NCI-H1092 treated with DMSO at 0.1 percent for 48 hours (cell line): Measurements from ENCODE around the gene PROM1.

Experiments used
- DNase-seq: peaks from one replicate; lab custom pipeline; 2025; lab: John Stamatoyannopoulos, UW

Gene PROM1

GRCh38 chr4:15944895-15945294, 138.9 kb downstream of the PROM1 start:
- DNase-seq: no peak

DNA sequence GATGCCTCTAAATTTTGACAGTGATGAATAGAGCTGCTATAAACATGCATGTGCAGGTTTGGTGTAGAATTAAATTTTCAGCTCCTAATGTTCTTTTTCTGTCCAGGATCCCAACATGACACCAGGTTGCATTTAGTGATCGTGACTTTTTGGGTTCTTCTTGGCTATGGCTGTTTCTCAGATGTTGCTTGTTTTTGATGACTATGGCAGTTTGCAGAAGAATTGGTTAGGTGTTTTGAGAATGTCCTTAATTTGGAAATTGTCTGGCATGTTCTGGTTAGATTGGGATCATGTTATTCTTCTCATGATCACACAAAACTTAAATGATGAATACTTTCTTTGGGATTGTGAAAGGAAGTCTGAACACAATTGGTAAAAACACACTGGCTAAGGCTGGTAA, 141.5 kb downstream of the PROM1 start:
- no peak for DNase-seq

- no peak for DNase-seq
Observed at GRCh38 chr4:15938640-15939039, 145.2 kb downstream of the PROM1 start, which contains the start of gene FGFBP1. FGFBP1 (minus strand) TSS chr4:15938740; CDS start chr4:15936632, 2,108 bp downstream.

GRCh38 chr4:15938182-15938581, 145.6 kb downstream of the PROM1 start:
- DNase-seq: no peak

DNA sequence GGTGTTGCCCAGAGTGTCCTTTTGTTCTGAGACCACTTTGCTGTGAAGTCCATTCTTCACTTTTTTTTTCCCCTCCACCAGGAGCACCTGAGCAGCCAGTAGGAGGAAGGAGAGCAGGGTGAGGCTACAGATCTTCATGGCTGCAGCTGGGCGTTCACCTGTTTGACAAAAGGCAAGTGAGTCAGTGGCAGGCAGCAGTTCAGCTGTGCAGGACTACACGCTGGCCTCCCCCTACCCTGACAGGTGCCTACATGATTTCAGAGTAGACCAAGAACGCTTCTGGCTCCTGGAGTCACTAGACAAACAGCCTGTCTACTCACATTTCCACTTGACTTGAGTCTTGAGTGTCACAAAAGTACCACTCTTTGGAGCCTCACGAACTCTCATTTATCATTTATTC, 147.3 kb downstream of the PROM1 start:
- DNase-seq: no peak

DNA sequence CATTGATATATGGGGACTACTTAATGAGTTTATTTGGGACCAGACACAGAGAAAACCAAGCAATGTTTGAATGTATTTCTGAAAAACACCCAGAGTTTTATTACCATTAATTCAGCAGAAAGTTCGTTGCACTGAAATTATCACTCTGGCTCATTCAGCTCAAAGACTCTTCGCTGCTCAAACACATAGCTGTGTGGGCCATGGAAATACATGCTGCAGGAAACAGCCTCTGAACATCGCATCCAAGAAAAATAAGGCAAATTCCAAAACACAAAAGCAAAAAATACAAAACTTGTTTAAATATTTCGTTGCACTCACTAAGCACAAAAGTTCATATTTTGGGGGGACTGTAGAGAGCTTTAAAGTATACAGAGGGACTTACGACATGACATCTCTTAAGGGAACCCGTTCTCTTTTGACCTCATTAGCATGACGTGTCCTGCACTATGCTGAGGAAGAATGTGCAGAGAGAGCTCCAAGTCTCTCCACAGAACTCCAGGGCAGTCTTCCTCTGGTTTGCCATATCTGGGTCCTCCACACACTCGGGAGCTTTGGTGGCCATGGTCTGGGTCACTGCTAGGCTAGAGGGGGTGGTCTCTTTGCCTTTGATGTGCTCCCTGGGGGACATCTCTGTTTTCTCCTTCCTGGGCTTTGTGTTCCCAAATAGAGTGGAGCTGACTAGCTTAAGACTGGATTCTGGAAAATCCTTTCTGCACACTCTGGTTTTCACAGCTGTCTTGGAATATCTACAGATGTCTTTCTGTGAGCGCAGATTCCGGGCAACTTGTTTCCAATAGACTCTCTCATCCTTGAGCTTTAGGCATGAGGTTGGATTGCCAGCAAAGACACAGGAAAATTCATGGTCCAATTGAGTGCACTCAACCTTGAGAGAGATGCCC, 148.1 kb downstream of the PROM1 start:
- DNase-seq: no peak

DNA sequence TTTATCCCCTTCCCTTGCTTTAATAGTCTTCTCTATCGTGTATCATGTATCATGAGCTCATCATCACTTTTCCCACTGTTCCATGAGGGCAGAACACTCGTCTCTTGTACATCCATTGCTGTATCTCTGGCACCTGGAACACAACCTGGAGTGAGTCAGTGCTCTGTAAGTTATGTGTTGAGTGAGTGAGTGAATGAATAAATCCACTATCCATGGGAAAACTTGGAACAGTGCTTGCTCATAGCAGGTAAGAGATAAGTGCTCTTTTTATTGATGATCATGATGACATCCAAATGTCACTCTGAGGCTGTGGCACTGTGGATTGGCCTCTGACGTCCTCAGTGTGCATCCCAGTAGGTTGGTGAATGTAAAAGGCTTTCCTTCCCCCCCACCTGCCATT, 149.6 kb downstream of the PROM1 start:
- no peak for DNase-seq

DNA sequence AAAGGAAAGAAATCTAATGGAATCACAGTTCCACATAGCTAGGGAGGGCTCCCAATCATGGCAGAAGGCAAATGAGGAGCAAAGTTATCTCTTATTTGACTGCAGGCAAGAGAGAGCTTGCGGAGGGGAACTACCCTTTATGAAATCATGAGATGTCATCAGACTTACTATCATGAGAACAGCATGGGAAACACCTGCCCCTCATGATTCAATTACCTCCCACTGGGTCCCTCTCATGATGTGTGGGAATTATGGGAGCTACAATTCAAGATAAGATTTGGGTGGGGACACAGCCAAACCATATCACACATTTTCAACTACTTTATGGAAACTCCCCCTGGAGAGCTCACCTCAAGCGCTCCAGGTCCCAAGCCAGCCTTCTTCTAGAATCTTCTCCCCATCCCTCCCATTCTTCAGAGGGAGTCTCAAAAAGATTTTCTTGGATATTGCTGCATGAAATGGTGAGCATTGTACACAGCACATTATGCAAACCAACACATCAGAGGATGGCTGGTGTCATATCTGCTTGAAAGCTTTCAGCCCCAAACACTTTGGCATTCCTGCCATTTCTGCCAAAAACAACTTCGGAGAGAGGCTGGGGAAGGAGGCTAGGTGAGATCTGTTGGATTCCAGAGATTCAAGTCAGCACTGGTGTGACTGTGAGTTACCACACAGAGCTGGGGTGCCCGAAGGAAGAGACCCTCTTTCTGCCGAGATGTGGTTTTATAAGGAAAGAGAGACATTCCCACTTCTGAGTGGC, 152.2 kb downstream of the PROM1 start:
- no peak for DNase-seq

DNA sequence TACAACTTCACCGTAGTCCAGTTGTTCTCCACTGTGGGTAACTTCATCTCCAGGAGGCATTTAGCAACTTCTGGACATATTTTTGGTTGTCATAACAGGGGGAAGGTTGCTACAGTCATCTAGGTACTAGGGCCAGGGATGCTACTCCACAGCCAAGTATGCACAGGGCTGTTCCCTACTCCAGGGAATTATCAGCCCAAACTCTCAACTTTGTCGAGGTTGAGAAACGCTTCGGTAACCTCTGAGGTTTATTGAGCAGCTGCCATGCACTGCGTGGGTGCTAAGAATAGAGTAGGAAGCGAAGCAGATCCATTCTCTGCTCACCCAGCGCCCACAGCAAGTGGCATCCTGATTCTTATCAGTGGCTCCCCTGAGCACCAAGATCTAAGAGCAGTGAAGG, 153.5 kb downstream of the PROM1 start:
- DNase-seq: no peak

DNA sequence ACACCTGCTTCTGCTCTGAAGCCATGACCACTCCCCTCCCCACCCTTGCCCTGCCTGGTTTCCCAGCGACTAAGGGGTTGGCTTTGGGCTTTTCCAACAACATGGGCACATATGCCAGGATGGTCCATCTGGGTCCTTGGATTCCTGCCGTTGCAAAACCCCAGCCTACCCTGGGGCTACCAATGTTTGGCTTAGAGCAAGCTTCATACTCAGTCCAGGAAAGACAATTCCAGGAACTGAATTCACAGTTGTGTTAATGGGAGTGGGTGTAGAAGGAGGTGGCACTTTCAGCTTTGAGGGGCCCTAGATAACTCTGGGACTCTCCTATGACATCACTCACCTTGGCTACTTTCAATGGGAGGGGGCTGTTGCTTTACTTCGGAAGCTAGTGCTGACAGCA, 154.3 kb downstream of the PROM1 start:
- no peak for DNase-seq

DNA sequence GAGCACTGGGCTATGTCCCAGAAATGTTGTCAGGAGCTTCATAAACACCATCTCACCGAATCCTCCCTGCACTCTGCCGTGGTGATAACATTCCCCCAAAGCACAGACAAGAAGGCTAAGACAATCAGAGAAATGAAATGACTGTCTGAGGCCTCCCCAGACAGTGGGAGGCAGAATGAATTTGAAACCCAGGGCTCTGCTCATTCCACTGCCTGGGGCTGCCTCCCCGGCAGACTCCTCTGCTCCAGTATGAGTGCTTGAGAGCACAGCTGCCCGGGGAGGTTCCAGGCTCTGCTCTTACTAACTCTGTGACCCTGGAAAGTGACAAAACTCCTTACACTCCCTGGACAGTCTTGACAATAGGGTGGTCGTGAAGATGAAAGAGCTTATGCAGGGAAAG, 154.9 kb downstream of the PROM1 start:
- DNase-seq: no peak

GRCh38 chr4:15926486-15926885, 157.3 kb downstream of the PROM1 start:
- DNase-seq: no peak

DNA sequence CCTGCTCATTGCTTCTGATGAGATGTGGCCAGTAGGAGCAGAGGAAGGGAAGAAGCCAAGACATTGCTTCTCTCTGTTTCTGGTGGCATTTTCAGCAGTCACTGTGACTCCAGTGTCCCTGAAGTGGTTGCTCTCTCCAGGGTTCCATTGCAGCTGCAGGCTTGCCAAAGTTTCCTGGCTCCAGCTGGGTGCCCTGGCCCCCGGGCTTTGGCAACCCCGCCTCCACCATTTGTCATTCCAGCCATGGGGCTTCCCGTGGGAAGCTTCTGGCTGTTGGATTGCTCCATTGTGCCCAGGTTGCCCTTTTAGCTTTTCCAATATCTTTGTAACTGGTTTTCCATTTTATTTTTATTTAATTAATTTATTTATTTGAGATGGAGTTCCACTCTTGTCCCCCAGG, 158.0 kb downstream of the PROM1 start:
- no peak for DNase-seq

GRCh38 chr4:15921592-15921932, 162.3 kb downstream of the PROM1 start:
- no peak for DNase-seq

DNA sequence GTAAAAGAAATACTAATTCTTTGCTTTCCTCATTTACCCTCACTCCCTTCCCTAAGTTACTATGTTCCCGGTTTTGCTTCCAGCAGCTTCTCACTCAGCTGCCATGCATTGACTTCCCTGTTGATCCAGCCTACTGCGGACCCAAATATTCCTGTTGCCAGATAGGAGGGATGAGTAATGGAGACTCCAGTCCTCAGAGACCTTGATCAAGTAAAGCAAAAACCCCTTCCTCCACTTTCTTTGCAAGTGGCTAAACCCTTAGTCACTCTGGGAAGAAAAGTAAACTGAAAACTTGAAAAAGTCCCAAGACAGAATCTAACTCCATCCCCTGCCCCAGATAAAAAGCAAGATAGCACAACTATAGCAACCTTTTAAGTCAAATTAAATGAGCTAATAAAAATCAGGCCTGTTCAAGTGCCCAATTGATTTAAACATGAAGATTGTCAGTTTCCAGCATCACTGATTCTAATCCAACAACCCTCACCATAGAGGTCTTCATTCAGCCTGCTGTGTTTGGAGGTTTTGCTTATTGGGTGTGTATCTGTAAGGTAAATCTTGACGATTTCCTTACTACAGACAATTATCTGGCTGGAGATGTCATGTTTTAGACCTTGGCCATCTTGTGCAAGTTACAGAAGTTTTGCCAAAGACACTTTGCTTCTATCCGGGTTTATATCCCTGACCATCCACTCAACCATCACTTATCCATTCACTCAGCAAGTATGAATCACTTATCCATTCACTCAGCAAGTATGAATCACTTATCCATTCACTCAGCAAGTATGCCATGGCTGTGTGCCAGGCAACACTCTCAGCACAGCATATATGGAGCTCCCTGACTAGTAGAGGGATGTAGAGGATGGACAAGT, 162.9 kb downstream of the PROM1 start:
- DNase-seq: no peak

- DNase-seq: no peak
Observed at GRCh38 chr4:15918484-15919129, 165.2 kb downstream of the PROM1 start.
